Neuron (in vitro differentiated cells): ENCODE results near the gene RAB10.

ENCODE experiments used
- H2AFZ ChIP-seq: one replicate; pipeline ENCODE4 v1.6.1; 2013; ENCODE audit warnings: low read depth, mild to moderate bottlenecking, inconsistent platforms, low read length, moderate library complexity
- H3K27me3 ChIP-seq: one replicate; pipeline ENCODE4 v1.6.1; 2013; ENCODE audit warnings: low read length; ENCODE audit not compliant: insufficient read depth
- H3K36me3 ChIP-seq: one replicate; pipeline ENCODE4 v1.6.1; 2013; ENCODE audit warnings: low read length; ENCODE audit not compliant: insufficient read depth
- H3K4me1 ChIP-seq: one replicate; pipeline ENCODE4 v1.6.1; 2013; ENCODE audit warnings: low read length; ENCODE audit not compliant: insufficient read depth
- H3K4me3 ChIP-seq: 2 replicates; pipeline ENCODE4 v1.5.1; 2013; ENCODE audit warnings: mild to moderate bottlenecking, low read length, moderate library complexity
- H3K9me3 ChIP-seq: one replicate; pipeline ENCODE4 v1.6.1; 2013; ENCODE audit warnings: low read length

RAB10 gene

DNA sequence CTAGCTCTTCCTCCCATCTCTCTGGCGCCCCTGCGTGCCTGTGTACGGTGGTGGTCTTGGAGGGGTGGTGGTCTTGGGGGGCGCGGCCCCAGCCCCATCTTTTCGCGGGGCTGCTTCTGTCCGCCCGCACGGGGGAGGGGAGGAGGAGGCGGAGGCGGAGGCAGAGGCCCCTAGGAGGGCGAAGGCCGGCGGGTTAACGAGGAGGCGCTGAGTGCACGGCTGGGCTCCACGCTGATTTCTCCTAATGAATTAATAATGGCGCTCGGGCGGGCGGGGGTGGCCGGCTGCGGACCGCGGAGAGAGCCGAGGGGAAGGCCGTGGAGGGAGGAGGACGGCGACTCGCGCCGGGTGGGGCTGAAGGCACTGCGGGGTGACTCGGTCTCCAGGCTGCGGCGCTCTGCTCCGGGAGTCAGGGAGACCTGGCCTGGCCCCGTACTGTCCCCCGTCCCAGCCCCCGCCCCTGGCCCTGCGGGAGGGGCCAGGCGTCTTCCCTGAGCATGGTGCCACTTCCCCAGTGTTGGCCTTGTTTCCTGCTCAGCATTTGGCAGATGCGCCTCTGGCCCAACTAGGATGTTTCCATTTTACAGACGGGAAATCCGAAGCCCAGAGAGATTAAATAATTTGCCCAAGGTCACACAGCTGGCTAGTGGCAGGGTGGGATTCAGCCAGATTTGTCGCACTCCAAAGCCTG lies 145.0 kb downstream of the RAB10 start:
- H3K36me3 ChIP-seq = peaks cover 29% of the 10 kb centered on the region
- no peak overlapping the region for H2AFZ ChIP-seq
- no peak overlapping the region for H3K4me3 ChIP-seq
- peaks cover 33% of the 10 kb centered on the region for H3K4me1 ChIP-seq
- no peaks in the 10 kb centered on the region for H3K27me3 ChIP-seq
- no peaks in the 10 kb centered on the region for H3K9me3 ChIP-seq

DNA sequence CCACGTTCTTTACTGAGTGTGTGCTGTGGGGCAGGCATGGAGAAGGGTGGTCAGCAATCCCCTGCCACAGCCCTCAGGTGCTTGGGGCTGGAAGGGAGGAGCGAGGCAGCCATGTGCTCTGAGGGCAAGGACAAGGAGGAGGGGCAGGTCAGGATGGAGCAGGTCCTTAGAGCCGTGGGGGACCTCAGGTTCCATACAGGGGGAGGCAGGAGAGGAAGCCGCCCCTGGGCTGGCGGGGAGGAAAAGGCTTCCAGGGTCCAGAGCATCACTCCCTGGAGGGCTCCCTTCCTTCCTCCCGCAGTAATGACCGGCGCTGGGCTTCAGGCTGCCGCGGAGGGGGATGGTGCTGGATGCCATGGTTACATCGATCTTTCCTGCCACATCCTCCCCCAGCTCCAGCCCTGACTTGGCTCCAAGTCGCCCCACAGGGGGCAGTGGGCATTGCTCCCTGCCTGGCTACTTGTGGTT lies 145.6 kb downstream of the RAB10 start:
- Histone ChIP-seq H3K27me3 (no peaks in the 10 kb centered on the region), H3K4me1 (peaks cover 27% of the 10 kb centered on the region), H2AFZ (no peak overlapping the region), H3K36me3 (peaks cover 31% of the 10 kb centered on the region), H3K9me3 (no peaks in the 10 kb centered on the region), H3K4me3 (no peak overlapping the region)

DNA sequence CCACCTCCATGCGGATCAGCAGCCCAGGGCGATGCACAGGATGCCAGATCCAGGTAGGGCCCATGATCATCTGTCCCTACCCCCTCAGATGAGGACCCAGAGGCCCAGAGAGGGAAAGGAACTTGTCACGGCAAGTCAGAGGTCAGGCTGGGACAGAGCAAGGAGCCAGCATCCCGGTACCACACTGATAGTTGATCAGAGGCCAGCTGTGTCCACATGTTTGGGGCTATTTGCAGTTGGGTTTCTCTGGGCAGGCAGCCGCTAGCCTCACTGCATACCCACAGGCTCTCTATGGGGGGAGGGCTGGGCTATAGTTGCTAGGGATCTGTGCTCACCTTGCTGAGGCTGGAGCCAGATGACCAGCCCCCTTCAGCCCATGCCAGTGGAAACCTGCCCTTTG lies 148.6 kb downstream of the RAB10 start:
- Histone ChIP-seq H3K36me3 (peaks cover 29% of the 10 kb centered on the region), H3K27me3 (no peaks in the 10 kb centered on the region), H3K4me1 (peaks cover 9% of the 10 kb centered on the region), H2AFZ (no peak overlapping the region), H3K4me3 (no peak overlapping the region), H3K9me3 (no peaks in the 10 kb centered on the region)

GRCh38 chr2:26182887-26183630 lies 149.2 kb downstream of the RAB10 start:
- Histone ChIP-seq H2AFZ (no peak overlapping the region), H3K4me3 (no peak overlapping the region), H3K4me1 (peaks cover 9% of the 10 kb centered on the region), H3K9me3 (no peaks in the 10 kb centered on the region), H3K27me3 (no peaks in the 10 kb centered on the region), H3K36me3 (peaks cover 35% of the 10 kb centered on the region)

GRCh38 chr2:26184121-26184520 lies 150.2 kb downstream of the RAB10 start:
- no peak overlapping the region for H2AFZ ChIP-seq
- H3K4me3 ChIP-seq = no peak overlapping the region
- no peaks in the 10 kb centered on the region for H3K27me3 ChIP-seq
- H3K9me3 ChIP-seq = no peaks in the 10 kb centered on the region
- peaks cover 7% of the 10 kb centered on the region for H3K4me1 ChIP-seq
- H3K36me3 ChIP-seq = peaks cover 45% of the 10 kb centered on the region

DNA sequence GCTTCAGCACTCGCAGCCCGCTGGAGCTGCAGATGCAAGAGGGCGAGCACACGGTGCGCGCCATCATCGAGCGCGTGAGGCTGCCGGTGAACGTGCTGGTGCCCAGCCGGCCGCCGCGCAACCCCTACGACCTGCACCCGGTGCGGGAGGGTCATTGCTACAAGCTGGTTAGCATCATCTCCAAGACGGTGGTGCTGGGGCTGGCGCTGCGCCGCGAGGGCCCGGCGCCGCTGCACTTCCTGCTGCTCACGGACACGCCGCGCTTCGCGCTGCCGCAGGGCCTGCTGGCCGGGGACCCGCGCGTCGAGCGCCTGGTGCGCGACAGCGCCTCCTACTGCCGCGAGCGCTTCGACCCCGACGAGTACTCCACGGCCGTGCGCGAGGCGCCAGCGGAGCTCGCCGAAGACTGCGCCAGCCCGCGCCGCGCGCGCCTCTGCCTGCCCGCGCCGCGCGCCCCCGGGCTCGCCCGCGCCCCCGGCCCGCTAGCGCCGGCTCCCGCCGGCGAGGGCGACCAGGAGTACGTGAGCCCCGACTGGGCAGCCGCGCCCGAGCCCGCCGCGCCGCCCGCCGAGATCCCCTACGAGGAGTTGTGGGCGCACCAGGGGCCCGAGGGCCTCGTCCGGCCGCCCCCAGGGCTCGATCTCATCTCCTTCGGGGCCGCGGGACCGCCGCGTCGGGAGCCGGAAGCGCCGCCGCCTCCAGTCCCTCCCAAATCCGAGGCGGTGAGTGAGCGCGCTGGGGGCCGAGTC lies 150.8 kb downstream of the RAB10 start:
- Histone ChIP-seq H3K9me3 (no peaks in the 10 kb centered on the region), H3K4me3 (no peak overlapping the region), H2AFZ (no peak overlapping the region), H3K36me3 (peaks cover 51% of the 10 kb centered on the region), H3K4me1 (peaks cover 2% of the 10 kb centered on the region), H3K27me3 (no peaks in the 10 kb centered on the region)

DNA sequence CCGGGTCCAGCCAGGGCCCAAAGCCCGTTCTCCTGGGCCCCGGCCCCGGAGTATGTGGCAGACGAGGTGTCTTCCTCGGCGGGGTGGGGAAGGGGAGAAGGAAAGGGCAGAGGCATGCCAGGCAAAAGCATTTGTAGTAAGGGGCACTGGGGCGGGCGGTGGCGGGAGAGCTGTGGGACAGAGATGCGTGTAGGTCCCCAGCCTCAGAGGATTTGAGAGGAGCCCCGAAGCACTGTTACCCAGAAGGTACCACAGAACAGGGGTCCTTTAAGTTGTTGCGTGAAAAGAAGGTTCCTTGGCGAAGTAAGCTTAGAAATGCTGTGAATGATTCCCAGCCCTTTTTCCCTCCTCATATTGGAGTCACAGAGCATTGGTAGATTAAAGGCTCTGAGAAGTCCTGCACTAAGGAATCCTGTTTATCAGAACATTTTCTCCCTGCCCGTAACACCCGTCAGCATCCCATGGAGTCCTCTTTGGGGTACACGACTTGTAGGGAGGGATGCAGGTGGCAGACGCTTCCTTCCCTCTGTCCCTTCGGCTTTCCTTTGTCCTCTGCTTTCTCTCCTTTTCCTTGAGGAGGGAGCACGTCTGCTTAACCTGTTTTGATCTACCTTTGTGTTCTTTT lies 151.5 kb downstream of the RAB10 start:
- no peak overlapping the region for H3K4me3 ChIP-seq
- no peaks in the 10 kb centered on the region for H3K9me3 ChIP-seq
- peaks cover 56% of the 10 kb centered on the region for H3K36me3 ChIP-seq
- no peaks in the 10 kb centered on the region for H3K4me1 ChIP-seq
- H2AFZ ChIP-seq = no peak overlapping the region
- H3K27me3 ChIP-seq = no peaks in the 10 kb centered on the region

DNA sequence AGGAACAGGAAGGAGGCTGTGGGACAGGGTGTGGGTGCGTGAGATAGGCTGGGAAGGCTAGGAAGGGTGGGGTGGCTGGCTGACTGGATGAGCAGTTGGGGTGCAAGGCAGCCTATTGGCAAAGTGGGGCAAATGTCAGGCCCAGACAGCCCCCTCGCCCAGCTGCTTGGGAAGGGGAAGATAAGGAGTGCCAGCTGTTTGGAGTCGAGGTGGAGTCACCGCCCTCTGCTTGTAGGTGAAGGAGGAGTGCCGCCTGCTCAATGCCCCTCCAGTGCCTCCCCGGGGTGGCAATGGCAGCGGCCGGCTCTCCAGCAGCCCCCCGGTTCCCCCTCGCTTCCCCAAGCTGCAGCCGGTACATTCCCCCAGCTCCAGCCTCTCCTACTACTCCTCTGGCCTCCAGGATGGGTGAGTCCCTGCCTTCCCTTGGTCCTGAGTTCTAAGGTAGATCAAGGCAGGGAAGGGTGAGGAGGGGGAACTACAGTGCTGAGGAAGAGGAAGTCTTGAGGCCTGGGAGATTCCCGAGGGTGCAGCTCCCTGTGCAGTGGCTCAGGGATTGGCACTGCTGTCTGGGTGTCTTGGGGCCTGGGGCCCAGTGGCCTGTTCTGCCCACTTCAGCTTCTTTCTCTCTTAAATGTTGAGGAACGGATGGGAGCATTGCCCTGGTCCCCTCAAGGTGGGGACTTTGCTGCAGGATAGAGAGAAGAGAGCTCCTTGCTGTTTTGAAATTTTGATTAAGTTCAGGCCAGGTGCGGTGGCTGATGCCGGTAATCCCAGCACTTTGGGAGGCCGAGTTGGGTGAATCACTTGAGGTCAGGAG lies 152.3 kb downstream of the RAB10 start:
- H3K9me3 ChIP-seq = no peaks in the 10 kb centered on the region
- H2AFZ ChIP-seq = no peak overlapping the region
- H3K36me3 ChIP-seq = peaks cover 61% of the 10 kb centered on the region
- no peak overlapping the region for H3K4me3 ChIP-seq
- no peaks in the 10 kb centered on the region for H3K27me3 ChIP-seq
- no peaks in the 10 kb centered on the region for H3K4me1 ChIP-seq
